PFSK-1 (cell line): ENCODE results near the gene CCDC33.

Experiments
- POLR2AphosphoS5 ChIP-seq: IDR thresholded peaks from 2 replicates; pipeline ENCODE4 v1.6.1; 2012; ENCODE audit warnings: low read depth, mild to moderate bottlenecking, control low read depth, low read length, moderate library complexity
- REST ChIP-seq, 2 experiments: IDR thresholded peaks; 2 replicates each; pipeline versions ENCODE4 v1.6.1 to v1.8.0; 2011 to 2012; ENCODE audit warnings: low read depth in 2 of 2, low read length in 2 of 2, control low read depth in 1 of 2, inconsistent platforms in 1 of 2, mild to moderate bottlenecking in 1 of 2, moderate library complexity in 1 of 2; ENCODE audit not compliant: insufficient read depth in 1 of 2
- SIN3A ChIP-seq: IDR thresholded peaks from 2 replicates; pipeline ENCODE4 v1.6.1; 2012; ENCODE audit warnings: mild to moderate bottlenecking, low read length, moderate library complexity, borderline replicate concordance; ENCODE audit not compliant: insufficient read depth
- TAF1 ChIP-seq: IDR thresholded peaks from 2 replicates; pipeline ENCODE4 v1.6.1; 2012; ENCODE audit warnings: low read length, control low read depth, borderline replicate concordance; ENCODE audit not compliant: insufficient read depth

DNA sequence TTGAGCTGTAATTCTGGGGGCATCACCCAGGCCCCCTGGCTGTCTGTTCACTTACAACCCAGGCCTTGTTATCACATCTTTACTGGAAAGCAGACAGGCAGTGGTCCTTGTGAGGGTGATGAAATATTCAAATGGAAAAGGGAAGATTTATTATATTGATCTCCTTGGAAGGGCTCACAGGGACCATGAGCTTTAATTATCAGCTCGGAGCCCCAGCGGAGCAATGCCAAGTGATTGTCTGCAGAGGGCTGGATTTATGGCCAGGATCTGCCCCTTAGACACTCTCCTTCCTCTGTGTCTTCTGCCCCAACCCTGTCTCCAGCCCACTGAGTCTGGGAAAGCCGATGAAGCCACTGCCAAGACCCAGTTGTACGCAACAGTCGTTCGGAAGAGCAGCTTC is 31.9 kb downstream of the CCDC33 start:
- no peak for TF ChIP-seq POLR2AphosphoS5
- no peak for TF ChIP-seq SIN3A
- no peak for TF ChIP-seq TAF1
- TF ChIP-seq REST (IDR thresholded peaks at IDR 0.05; ENCODE audit: insufficient read depth in 1 of 2, low read depth in 2 of 2, low read length in 2 of 2) = no peak
